Muscle of leg (tissue), 11 donors: ENCODE measurements around the gene OR51M1. TPM values are rescaled to one million over a fixed set of nuclear protein-coding genes. Genes with fewer than 3 reads are reported as not detected.

Experiments
- DNase-seq: peaks from one replicate; pipeline ENCODE4 v3.0.0; 2013
- H3K27ac ChIP-seq: one replicate; pipeline ENCODE4 v1.5.1; 2013; ENCODE audit warnings: mild to moderate bottlenecking, low read length, control low read depth
- H3K27me3 ChIP-seq: one replicate; pipeline ENCODE4 v1.6.1; 2013; ENCODE audit warnings: low read length; ENCODE audit not compliant: control insufficient read depth, insufficient read depth
- H3K36me3 ChIP-seq: one replicate; pipeline ENCODE4 v1.6.1; 2013; ENCODE audit warnings: low read length; ENCODE audit not compliant: control insufficient read depth, insufficient read depth
- H3K4me1 ChIP-seq: one replicate; pipeline ENCODE4 v1.6.1; 2013; ENCODE audit warnings: low read length; ENCODE audit not compliant: control insufficient read depth, insufficient read depth
- H3K4me3 ChIP-seq: one replicate; pipeline ENCODE4 v1.5.1; 2013; ENCODE audit warnings: low read length, control low read depth
- H3K9me3 ChIP-seq: replicated peaks from 2 replicates; pipeline ENCODE4 v1.6.1; 2013; ENCODE audit warnings: low read depth, low read length; ENCODE audit not compliant: control insufficient read depth
- WGBS: methylation state at CpG from one replicate; pipeline ENCODE4 v1.1.5; 2013; ENCODE audit warnings: missing lambda C conversion rate; ENCODE audit not compliant: insufficient coverage; 5-methylcytosine and 5-hydroxymethylcytosine counted together
- polyA plus RNA-seq, 8 donors: library from polyadenylated mRNA; unstranded; fragments of 120-200 nt; gene quantifications; one replicate each; pipeline versions ENCODE4 v1.2.1 to v1.2.3, GENCODE V29; 2013; ENCODE audit warnings: inconsistent platforms in 1 of 8, low replicate concordance in 1 of 8; ENCODE audit not compliant: insufficient read length in 8 of 8, insufficient read depth in 1 of 8
- total RNA-seq: library from RNA; stranded (reverse); fragments of 120-200 nt; gene quantifications from one replicate; pipeline ENCODE4 v1.2.4, GENCODE V29; 2013

OR51M1 gene
- total and polyA plus RNA-seq, 9 donors, result not detected

DNA sequence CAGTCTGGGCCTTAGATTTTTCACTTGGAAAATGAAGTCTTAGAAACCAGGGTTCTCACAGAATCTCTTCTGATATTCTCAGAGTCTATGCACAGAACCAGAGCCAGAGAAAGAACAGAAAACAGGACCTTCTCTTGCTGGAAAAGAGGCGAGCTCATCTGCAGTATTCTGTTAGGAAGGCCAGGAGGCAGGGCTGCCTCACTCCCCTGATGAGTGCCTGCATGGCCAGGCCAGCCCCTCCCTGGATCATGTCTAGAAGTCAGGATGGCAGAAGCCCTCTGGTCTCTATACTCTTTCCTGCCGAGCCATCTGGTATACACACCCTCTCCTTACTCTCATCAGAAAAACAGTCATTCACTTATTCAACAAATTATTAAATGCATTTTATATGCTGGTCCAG lies 723 bp downstream of the OR51M1 start:
- no CpG with 5 or more reads among the region's 2 CpGs for WGBS
- no peaks in the 10 kb centered on the region for H3K36me3 ChIP-seq
- no peak for DNase-seq
- no peak overlapping the region for H3K4me3 ChIP-seq
- no peaks in the 10 kb centered on the region for H3K27me3 ChIP-seq
- no peaks in the 10 kb centered on the region for H3K9me3 ChIP-seq
- no peak overlapping the region for H3K27ac ChIP-seq
- H3K4me1 ChIP-seq, result no peaks in the 10 kb centered on the region

DNA sequence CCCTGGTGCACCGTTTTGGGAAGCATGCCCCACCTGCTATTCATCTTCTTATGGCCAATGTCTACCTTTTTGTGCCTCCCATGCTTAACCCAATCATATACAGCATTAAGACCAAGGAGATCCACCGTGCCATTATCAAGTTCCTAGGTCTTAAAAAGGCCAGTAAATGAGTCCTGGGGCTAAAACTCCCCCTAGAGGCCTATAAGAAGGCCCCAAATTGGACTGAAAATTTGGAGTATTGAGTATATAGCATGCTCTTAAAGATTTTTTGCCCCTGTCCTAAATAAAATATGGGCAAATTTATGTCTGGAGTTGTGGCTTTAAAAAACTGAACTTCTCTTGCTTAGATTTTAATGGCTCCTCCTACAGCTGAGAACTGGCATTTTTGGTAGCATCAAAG lies 6.6 kb downstream of the OR51M1 start:
- Histone ChIP-seq H3K27ac (no peak overlapping the region), H3K27me3 (no peaks in the 10 kb centered on the region), H3K9me3 (peaks cover 2% of the 10 kb centered on the region), H3K36me3 (no peaks in the 10 kb centered on the region), H3K4me3 (no peak overlapping the region), H3K4me1 (no peaks in the 10 kb centered on the region)
- WGBS, result 80% methylated on average over 1 of the region's 2 CpGs
- DNase-seq, result no peak

DNA sequence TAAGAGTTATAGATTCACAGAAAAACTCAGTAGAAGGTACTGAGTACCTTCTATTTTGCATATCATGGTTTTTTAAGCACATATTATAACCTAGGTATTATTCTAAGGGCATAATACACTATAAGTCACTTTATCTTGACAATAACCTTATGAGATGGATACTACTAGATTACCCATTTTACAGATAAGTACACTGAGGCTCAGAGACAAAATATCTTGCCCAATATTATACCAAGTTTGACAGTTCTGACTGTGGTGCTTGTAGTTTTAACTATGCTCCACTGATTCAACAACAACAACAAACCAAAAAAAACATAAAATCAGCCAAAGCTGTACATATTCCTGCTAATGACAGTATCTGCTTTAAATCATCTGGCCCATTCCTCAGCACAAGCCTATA lies 10.5 kb downstream of the OR51M1 start:
- Histone ChIP-seq H3K27me3 (no peaks in the 10 kb centered on the region), H3K27ac (no peak overlapping the region), H3K4me3 (no peak overlapping the region), H3K4me1 (no peaks in the 10 kb centered on the region), H3K36me3 (no peaks in the 10 kb centered on the region), H3K9me3 (peaks cover 2% of the 10 kb centered on the region)
- DNase-seq, result no peak

DNA sequence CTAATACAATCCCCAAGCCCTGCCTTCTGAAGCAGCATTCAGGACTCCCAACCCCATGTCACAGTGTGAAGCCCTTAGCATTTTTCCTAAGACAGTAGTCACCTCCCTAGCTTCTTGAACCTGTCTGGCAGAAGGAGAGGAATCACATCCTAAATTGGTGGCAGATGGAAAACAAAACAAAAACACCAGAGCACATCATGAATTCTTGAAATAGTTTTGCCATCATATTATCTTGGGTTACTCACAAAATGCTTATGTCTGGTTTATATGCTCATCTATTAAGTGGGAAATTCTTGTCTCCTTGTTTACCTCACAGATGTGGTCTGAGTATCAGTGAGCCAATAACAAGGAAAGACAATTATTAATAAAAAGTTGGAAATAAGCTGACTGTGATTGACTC lies 15.3 kb downstream of the OR51M1 start:
- Histone ChIP-seq H3K9me3 (peaks cover 4% of the 10 kb centered on the region), H3K4me1 (no peaks in the 10 kb centered on the region), H3K27ac (no peak overlapping the region), H3K27me3 (no peaks in the 10 kb centered on the region), H3K4me3 (no peak overlapping the region), H3K36me3 (no peaks in the 10 kb centered on the region)
- DNase-seq, result no peak

DNA sequence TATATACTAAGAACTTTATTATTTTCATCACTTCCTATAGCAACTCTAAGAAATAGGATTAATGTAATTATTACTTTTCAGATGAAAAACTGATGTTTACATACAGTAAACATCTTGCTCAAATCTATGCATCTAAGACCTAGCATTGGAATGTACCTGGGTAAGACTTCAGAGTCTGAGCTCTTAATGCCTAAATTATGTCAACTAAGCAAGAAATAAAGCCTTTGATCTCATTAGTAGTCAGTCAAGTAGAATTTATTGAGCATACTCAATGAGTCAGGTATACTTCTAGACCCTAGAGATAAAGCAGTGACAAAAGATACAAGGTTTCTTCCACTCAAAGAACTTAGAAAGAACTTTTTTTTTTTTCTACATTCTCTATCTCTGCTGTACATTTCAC lies 21.6 kb downstream of the OR51M1 start:
- peaks cover 4% of the 10 kb centered on the region for H3K9me3 ChIP-seq
- DNase-seq, result no peak
- no peak overlapping the region for H3K27ac ChIP-seq
- H3K36me3 ChIP-seq, result no peaks in the 10 kb centered on the region
- no peak overlapping the region for H3K4me3 ChIP-seq
- no peaks in the 10 kb centered on the region for H3K27me3 ChIP-seq
- no peaks in the 10 kb centered on the region for H3K4me1 ChIP-seq

DNA sequence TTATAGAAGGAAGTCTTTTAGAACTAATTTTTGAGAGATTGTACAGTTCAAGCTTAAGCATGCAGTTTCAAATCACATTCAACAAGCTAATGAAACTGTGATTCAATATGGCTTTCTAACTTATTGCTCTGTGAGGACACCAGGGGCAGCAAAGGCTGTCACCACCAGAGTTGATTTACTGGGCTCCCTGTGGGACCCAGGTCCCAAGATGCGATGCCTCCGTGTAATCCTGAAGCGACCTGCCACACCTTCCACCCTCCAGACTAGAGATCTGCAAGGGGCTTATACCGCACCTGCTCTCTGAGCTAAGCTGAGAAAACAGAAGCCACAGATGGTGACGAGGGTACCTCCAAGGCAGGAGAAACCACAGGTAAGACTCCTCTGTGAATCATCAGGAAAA lies 37.4 kb downstream of the OR51M1 start:
- no peak for DNase-seq
- Histone ChIP-seq H3K9me3 (no peaks in the 10 kb centered on the region), H3K36me3 (no peaks in the 10 kb centered on the region), H3K4me3 (no peak overlapping the region), H3K4me1 (no peaks in the 10 kb centered on the region), H3K27ac (no peak overlapping the region), H3K27me3 (no peaks in the 10 kb centered on the region)
- 36% methylated on average over 4 of the region's 5 CpGs for WGBS

DNA sequence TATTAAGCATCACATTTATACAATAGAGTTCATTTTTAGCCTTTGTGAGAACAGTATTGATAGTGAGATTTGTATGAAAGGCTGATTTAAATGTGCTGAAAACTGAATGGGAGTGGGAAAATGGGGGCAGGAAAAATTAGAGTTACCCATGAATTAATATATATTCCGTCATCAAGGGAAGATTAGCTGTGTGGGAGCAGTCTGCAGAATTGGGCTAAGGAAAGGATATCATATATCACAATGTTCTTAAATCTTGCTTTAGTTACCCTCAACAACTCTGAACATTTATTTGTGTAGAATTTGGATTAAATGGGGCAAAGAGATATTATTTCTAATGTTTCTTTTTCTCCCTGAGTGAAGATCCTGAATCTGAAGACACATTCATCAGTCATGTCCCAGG lies 38.2 kb downstream of the OR51M1 start, which contains the start of gene OR51Q1:
OR51Q1 (plus strand) TSS at position 301 of the 400 bp plus-strand sequence; CDS start at position 391, 90 bp downstream.
- WGBS, result no CpG with 5 or more reads among the region's 1 CpG
- Histone ChIP-seq H3K9me3 (no peaks in the 10 kb centered on the region), H3K4me3 (no peak within 1 kb of the TSS), H3K27ac (no peak within 1 kb of the TSS), H3K27me3 (no peaks in the 10 kb centered on the region), H3K4me1 (no peaks in the 10 kb centered on the region), H3K36me3 (no peaks in the 10 kb centered on the region)
- DNase-seq, result no peak

DNA sequence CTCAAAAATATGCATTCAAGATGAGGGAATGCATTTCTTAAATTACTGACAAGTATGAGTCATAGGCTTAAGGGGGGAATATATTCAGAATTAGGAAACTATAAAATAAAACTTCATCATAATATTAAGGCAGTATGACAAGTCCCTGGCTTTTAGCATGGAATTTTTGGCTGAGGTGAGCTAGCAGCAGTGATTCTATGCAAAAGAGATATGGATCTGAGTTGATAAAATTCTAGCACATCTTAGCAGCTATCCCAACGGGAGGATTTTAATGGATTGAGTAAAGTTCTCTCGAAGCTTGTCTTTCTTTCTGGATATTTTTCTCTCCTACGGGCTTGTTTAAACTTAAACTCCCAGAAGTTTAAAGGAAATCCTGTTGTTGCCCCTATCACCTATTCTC lies 39.5 kb downstream of the OR51M1 start:
- no CpG with 5 or more reads among the region's 3 CpGs for WGBS
- Histone ChIP-seq H3K27me3 (no peaks in the 10 kb centered on the region), H3K9me3 (no peaks in the 10 kb centered on the region), H3K27ac (no peak overlapping the region), H3K36me3 (no peaks in the 10 kb centered on the region), H3K4me3 (no peak overlapping the region), H3K4me1 (no peaks in the 10 kb centered on the region)
- DNase-seq, result no peak

DNA sequence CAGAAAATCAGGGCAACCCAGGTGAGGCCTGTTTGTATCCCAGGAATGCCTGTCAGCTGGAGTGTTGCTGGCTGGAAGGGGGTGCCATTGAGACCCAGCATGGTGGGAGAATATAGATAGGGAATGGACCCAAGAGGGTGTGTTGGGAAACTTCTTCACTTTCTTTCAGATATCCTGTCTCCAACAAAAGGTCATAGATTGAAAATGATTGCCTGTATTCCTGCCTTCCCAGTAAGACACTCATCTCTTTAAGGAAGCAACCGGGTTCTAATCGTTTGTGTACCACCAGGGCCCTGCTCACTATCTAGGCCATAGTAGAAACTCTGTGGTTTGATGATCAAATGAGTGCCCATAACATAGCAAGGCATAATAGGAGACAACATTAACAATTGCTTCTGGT lies 57.8 kb downstream of the OR51M1 start, which contains the start of gene OR51I1:
OR51I1 (minus strand) TSS at position 101 of the 400 bp plus-strand sequence; CDS start at position 101, 0 bp downstream.
- H3K4me3 ChIP-seq, result no peak within 1 kb of the TSS
- H3K27me3 ChIP-seq, result no peaks in the 10 kb centered on the region
- WGBS, result no CpG with 5 or more reads among the region's 2 CpGs
- H3K4me1 ChIP-seq, result no peaks in the 10 kb centered on the region
- no peaks in the 10 kb centered on the region for H3K36me3 ChIP-seq
- no peaks in the 10 kb centered on the region for H3K9me3 ChIP-seq
- DNase-seq, result no peak
- no peak within 1 kb of the TSS for H3K27ac ChIP-seq
